Measurements from ENCODE around the gene COA1.

DNA sequence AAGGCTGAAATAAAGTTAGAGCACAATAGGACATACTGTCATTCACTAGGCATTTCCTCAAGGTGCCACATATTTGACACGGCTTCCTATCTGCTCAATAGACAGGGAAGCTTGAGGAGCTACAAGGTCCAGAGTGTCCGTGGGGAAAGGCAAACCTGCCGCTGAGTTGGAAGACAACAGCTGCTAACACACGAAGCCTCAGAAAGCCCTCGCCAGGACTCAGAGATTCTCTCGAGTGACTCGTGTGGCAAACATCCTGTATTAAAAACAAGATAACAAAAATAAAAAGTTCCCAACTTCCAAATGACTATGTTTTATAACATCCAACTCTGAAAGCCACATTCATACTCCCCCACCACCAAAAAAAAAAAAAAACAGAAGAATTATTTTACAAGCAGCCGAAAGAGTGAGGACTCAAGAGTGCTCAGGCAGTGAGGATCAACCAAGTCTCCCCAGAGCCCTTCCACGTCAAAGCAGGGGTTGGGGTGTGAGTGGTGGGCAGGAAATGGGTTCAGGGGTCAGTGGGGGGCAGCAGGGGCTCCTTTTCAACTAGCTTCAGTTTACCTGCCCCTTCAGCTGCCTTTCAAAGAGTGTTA lies 78.8 kb downstream of the COA1 start:
- TF ChIP-seq ATF7 (IDR thresholded peaks at IDR 0.05) (no peak), EHMT2 (IDR thresholded peaks at IDR 0.05) (no peak), ZNF224 (CRISPR knock-in tag; IDR thresholded peaks at IDR 0.05) (no peak), MAFF (IDR thresholded peaks at IDR 0.05; ENCODE audit: low read length) (no peak)
